ENCODE data around the gene SFXN1.

DNA sequence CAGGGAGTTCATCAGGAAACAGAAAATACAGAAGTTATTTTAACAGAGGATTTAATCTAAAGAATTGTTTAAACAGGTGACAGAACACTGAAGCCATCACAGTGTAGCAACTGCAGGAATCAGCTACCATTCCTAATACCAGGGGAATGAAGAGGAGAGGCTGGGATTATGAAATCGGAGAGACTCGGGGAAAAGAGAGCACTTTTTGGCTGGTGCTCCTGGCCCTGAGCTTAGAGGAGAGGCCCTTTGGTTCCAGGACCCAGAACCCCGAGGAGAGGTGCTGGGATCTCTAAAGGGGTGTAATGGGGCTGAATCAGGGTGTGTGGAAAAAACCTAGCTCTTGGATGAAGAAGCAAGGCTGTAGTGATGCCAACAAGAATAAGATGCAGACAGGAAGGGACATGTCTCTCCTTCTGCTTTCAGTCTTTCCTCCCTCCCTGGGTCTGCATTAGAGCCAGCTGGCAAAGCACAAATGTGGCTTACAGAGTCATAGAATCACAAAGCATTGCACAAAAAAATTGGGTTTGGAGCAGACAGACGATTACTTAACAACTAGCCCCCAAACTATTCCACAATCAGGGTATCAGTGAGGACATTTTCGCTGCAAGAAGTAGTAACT, 11.6 kb upstream of the SFXN1 start:
- no peak for TF ChIP-seq EZH2phosphoT487 (IDR thresholded peaks at IDR 0.05)
- TF ChIP-seq CTCF (IDR thresholded peaks at IDR 0.05) = no peak
- no peak for TF ChIP-seq EZH2 (IDR thresholded peaks at IDR 0.05)

All from neural progenitor cell (in vitro differentiated cells).